SK-N-SH (cell line): ENCODE measurements around the gene NSUN7. TPM values are rescaled to one million over a fixed set of nuclear protein-coding genes. Genes with fewer than 3 reads are reported as not detected.

Experiments used
- CTCF ChIA-PET: fragments of 300-600, 350-600 bp; formaldehyde crosslinking; extraction: SDS; loops from one replicate; lab custom pipeline; 2021; lab: Yijun Ruan, JAX
- POLR2A ChIA-PET: fragments of 350-600 bp; sonication (Branson Sonifier 250); formaldehyde crosslinking; extraction: SDS; loops from one replicate; lab custom pipeline; 2020; ENCODE audit warnings: antibody characterized with exemption, inconsistent platforms; lab: Yijun Ruan, JAX
- DNase-seq: peaks from one replicate; pipeline ENCODE4 v3.0.0; 2012
- H2AFZ ChIP-seq: fragments of 200-600 bp; sonication (generic); 2 replicates; pipeline ENCODE4 v1.8.1; 2016; ENCODE audit warnings: antibody characterized with exemption, mild to moderate bottlenecking, low read depth
- H3F3A ChIP-seq: fragments of 200-600 bp; sonication (generic); replicated peaks from 2 replicates; pipeline ENCODE3; 2016; ENCODE audit warnings: antibody characterized with exemption, mild to moderate bottlenecking; ENCODE audit not compliant: insufficient read depth
- H3K27ac ChIP-seq, 2 experiments: fragments of 200-500 bp in 1 of 2; fragments of 200-600 bp in 1 of 2; sonication (Bioruptor generic) in 1 of 2; sonication (generic), shearing (Covaris generic) in 1 of 2; 2 replicates each; pipeline versions ENCODE4 v1.5.1 to v1.6.1; 2014 to 2016; ENCODE audit warnings: low read depth in 2 of 2, inconsistent platforms in 1 of 2, low read length in 1 of 2, mild to moderate bottlenecking in 1 of 2, mixed read lengths in 1 of 2
- H3K27me3 ChIP-seq: fragments of 200-600 bp; sonication (generic), shearing (Covaris generic); 2 replicates; pipeline ENCODE4 v1.6.1; 2016; ENCODE audit warnings: mixed run types; ENCODE audit not compliant: insufficient read depth
- H3K36me3 ChIP-seq, 2 experiments: fragments of 200-500 bp in 1 of 2; fragments of 200-600 bp in 1 of 2; sonication (Bioruptor generic) in 1 of 2; sonication (generic) in 1 of 2; replicated peaks in 1 of 2; 2 replicates each; pipeline versions ENCODE3 to v1.5.1; 2014 to 2016; ENCODE audit warnings: low read length in 1 of 2, mild to moderate bottlenecking in 1 of 2; ENCODE audit not compliant: insufficient read depth in 2 of 2, control insufficient read depth in 1 of 2
- H3K4me1 ChIP-seq, 2 experiments: fragments of 200-500 bp in 1 of 2; fragments of 200-600 bp in 1 of 2; sonication (Bioruptor generic) in 1 of 2; sonication (generic), shearing (Covaris generic) in 1 of 2; 2 replicates each; pipeline versions ENCODE4 v1.5.1 to v1.6.1; 2014 to 2016; ENCODE audit warnings: low read depth in 1 of 2, low read length in 1 of 2, mixed run types in 1 of 2; ENCODE audit not compliant: insufficient read depth in 2 of 2, control insufficient read depth in 1 of 2
- H3K4me2 ChIP-seq: fragments of 200-600 bp; sonication (generic), shearing (Covaris generic); 2 replicates; pipeline ENCODE4 v1.6.1; 2017; ENCODE audit warnings: mixed run types
- H3K4me3 ChIP-seq, 2 experiments: fragments of 200-500 bp in 1 of 2; fragments of 200-600 bp in 1 of 2; sonication (Bioruptor generic) in 1 of 2; sonication (generic), shearing (Covaris generic) in 1 of 2; 2 replicates each; pipeline versions ENCODE4 v1.5.1 to v1.8.1; 2014 to 2016; ENCODE audit warnings: low read depth in 2 of 2, inconsistent platforms in 1 of 2, low read length in 1 of 2, mild to moderate bottlenecking in 1 of 2, mixed read lengths in 1 of 2, moderate library complexity in 1 of 2
- H3K79me2 ChIP-seq: fragments of 200-600 bp; sonication (generic); 2 replicates; pipeline ENCODE4 v1.8.1; 2017; ENCODE audit warnings: mild to moderate bottlenecking; ENCODE audit not compliant: insufficient read depth
- H3K9ac ChIP-seq: fragments of 200-600 bp; sonication (generic); 2 replicates; pipeline ENCODE4 v1.6.1; 2017; ENCODE audit warnings: mixed run types
- H3K9me2 ChIP-seq: fragments of 200-600 bp; sonication (generic); 2 replicates; pipeline ENCODE4 v1.6.1; 2017; ENCODE audit warnings: mixed run types
- H3K9me3 ChIP-seq: fragments of 200-600 bp; sonication (generic); 2 replicates; pipeline ENCODE4 v1.6.1; 2017; ENCODE audit warnings: mixed run types, mild to moderate bottlenecking, moderate library complexity
- H4K20me1 ChIP-seq: fragments of 200-600 bp; sonication (generic); 2 replicates; pipeline ENCODE4 v1.6.1; 2017; ENCODE audit warnings: mild to moderate bottlenecking, mixed run types; ENCODE audit not compliant: insufficient read depth
- ELF1 ChIP-seq: IDR thresholded peaks from 2 replicates; pipeline ENCODE4 v1.4.0; 2012
- FOSL2 ChIP-seq: IDR thresholded peaks from 2 replicates; pipeline ENCODE4 v1.4.0; 2012; ENCODE audit warnings: low read depth, mild to moderate bottlenecking, moderate library complexity, borderline replicate concordance
- FOXM1 ChIP-seq: IDR thresholded peaks from 2 replicates; pipeline ENCODE4 v1.4.0; 2012; ENCODE audit warnings: low read depth, mild to moderate bottlenecking
- GABPA ChIP-seq: IDR thresholded peaks from 2 replicates; pipeline ENCODE4 v1.4.0; 2012; ENCODE audit warnings: low read depth, mild to moderate bottlenecking
- GATA2 ChIP-seq: sonication (generic); formaldehyde crosslinking; IDR thresholded peaks from 2 replicates; pipeline ENCODE4 v1.5.0; 2020; ENCODE audit warnings: mild to moderate bottlenecking, missing genetic modification reagents
- MXI1 ChIP-seq: IDR thresholded peaks from 2 replicates; pipeline ENCODE4 v1.6.1; 2012; ENCODE audit warnings: mild to moderate bottlenecking, low read depth, low read length, improper control_type of control experiment
- NFIC ChIP-seq: IDR thresholded peaks from 2 replicates; pipeline ENCODE4 v1.4.0; 2012; ENCODE audit warnings: borderline replicate concordance
- RAD21 ChIP-seq: IDR thresholded peaks from 2 replicates; pipeline ENCODE4 v1.6.1; 2012; ENCODE audit warnings: mild to moderate bottlenecking, low read length
- RFX5 ChIP-seq: IDR thresholded peaks from 2 replicates; pipeline ENCODE4 v1.6.1; 2012; ENCODE audit warnings: mild to moderate bottlenecking, improper control_type of control experiment, low read length
- RXRA ChIP-seq: IDR thresholded peaks from 2 replicates; pipeline ENCODE4 v1.4.0; 2012; ENCODE audit warnings: low read depth, mild to moderate bottlenecking, borderline replicate concordance
- SIN3A ChIP-seq: IDR thresholded peaks from 2 replicates; pipeline ENCODE4 v1.6.1; 2012; ENCODE audit warnings: low read depth, mild to moderate bottlenecking, low read length, moderate library complexity, borderline replicate concordance
- TAF1 ChIP-seq: IDR thresholded peaks from 2 replicates; pipeline ENCODE4 v1.6.1; 2012; ENCODE audit warnings: low read depth, mild to moderate bottlenecking, low read length, moderate library complexity, borderline replicate concordance
- TCF12 ChIP-seq: IDR thresholded peaks from 2 replicates; pipeline ENCODE4 v1.4.0; 2012
- WGBS: methylation state at CpG from one replicate; pipeline ENCODE4 v1.1.6; 2017; ENCODE audit warnings: low lambda C conversion rate; 5-methylcytosine and 5-hydroxymethylcytosine counted together
- polyA plus RNA-seq, 3 experiments: library from polyadenylated mRNA; depleted of rRNA; stranded (reverse); fragments of >200 nt; gene quantifications; 2 replicates each; pipeline ENCODE4 v1.2.3, GENCODE V29; 2012
- TF ChIP-seq, protein P1 (sequence below): IDR thresholded peaks from 2 replicates; pipeline ENCODE4 v1.6.1; 2012; ENCODE audit warnings: mild to moderate bottlenecking, low read depth, low read length, moderate library complexity
- TF ChIP-seq, protein P2 (sequence below): IDR thresholded peaks from 2 replicates; pipeline ENCODE4 v1.4.0; 2012; ENCODE audit warnings: low read depth
- TF ChIP-seq, protein P3 (sequence below): fragments of 150-350 bp; IDR thresholded peaks from 2 replicates; pipeline ENCODE4 v1.6.1; 2016; ENCODE audit warnings: mild to moderate bottlenecking, low read depth, low read length

NSUN7 gene
- polyA plus RNA-seq, 1 of the 3 experiments (the other 2 are of a cell fraction), result 0.28 TPM

DNA sequence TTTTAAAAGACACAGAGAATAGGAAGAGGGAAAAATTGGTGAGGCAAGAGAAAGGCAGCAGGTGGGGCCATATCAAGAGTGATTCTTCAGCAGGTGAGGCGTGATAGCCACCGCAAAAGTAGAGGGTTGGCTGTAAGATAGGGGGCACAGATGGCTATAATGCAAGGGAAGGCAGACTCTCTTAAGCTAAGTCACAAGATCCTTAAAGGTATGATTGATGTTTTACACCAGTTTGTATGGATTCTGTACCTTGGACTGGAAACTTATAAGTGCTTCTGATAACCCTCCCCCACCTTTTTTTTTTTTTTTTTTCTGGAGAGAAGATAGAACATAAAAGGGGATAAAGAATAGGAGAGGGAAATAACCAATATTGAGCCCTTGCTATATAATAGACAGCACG lies 40.0 kb downstream of the NSUN7 start:
- POLR2A ChIA-PET, result no interaction called here
- H3K9me3 ChIP-seq, result no peaks in the 10 kb centered on the region
- H3K4me3 ChIP-seq, result no peak overlapping the region
- H3K27me3 ChIP-seq, result no peaks in the 10 kb centered on the region
- no peaks in the 10 kb centered on the region for H3K79me2 ChIP-seq
- no peaks in the 10 kb centered on the region for H3K9me2 ChIP-seq
- no peak overlapping the region for H3K9ac ChIP-seq
- H3F3A ChIP-seq, result peaks cover 2% of the 10 kb centered on the region
- no peaks in the 10 kb centered on the region for H3K4me1 ChIP-seq
- CTCF ChIA-PET, result interaction anchor here (1.2 kb wide), 1 partner anchor 107 kb away, joined by 4 read pairs; no protein-coding TSS in a partner anchor
- no peak overlapping the region for H3K4me2 ChIP-seq
- no peak overlapping the region for H3K27ac ChIP-seq
- no peak for DNase-seq
- WGBS, result 89% methylated on average over 3 of the region's 3 CpGs
- H4K20me1 ChIP-seq, result no peaks in the 10 kb centered on the region
- H2AFZ ChIP-seq, result no peak overlapping the region
- no peaks in the 10 kb centered on the region for H3K36me3 ChIP-seq
- TF ChIP-seq TCF12 (no peak), FOSL2 (no peak), MXI1 (no peak), GATA2 (no peak), FOXM1 (no peak), RFX5 (no peak), NFIC (no peak), SIN3A (no peak), RAD21 (no peak), RXRA (no peak), ELF1 (no peak), TAF1 (no peak), GABPA (no peak)
- TF ChIP-seq, protein P1, sequence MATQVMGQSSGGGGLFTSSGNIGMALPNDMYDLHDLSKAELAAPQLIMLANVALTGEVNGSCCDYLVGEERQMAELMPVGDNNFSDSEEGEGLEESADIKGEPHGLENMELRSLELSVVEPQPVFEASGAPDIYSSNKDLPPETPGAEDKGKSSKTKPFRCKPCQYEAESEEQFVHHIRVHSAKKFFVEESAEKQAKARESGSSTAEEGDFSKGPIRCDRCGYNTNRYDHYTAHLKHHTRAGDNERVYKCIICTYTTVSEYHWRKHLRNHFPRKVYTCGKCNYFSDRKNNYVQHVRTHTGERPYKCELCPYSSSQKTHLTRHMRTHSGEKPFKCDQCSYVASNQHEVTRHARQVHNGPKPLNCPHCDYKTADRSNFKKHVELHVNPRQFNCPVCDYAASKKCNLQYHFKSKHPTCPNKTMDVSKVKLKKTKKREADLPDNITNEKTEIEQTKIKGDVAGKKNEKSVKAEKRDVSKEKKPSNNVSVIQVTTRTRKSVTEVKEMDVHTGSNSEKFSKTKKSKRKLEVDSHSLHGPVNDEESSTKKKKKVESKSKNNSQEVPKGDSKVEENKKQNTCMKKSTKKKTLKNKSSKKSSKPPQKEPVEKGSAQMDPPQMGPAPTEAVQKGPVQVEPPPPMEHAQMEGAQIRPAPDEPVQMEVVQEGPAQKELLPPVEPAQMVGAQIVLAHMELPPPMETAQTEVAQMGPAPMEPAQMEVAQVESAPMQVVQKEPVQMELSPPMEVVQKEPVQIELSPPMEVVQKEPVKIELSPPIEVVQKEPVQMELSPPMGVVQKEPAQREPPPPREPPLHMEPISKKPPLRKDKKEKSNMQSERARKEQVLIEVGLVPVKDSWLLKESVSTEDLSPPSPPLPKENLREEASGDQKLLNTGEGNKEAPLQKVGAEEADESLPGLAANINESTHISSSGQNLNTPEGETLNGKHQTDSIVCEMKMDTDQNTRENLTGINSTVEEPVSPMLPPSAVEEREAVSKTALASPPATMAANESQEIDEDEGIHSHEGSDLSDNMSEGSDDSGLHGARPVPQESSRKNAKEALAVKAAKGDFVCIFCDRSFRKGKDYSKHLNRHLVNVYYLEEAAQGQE, result no peak
- TF ChIP-seq, protein P2, sequence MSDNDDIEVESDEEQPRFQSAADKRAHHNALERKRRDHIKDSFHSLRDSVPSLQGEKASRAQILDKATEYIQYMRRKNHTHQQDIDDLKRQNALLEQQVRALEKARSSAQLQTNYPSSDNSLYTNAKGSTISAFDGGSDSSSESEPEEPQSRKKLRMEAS, result no peak
- TF ChIP-seq, protein P3, sequence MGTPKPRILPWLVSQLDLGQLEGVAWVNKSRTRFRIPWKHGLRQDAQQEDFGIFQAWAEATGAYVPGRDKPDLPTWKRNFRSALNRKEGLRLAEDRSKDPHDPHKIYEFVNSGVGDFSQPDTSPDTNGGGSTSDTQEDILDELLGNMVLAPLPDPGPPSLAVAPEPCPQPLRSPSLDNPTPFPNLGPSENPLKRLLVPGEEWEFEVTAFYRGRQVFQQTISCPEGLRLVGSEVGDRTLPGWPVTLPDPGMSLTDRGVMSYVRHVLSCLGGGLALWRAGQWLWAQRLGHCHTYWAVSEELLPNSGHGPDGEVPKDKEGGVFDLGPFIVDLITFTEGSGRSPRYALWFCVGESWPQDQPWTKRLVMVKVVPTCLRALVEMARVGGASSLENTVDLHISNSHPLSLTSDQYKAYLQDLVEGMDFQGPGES, result no peak
